NCI-H2107 (cell line): ENCODE results near the gene SSRP1.
A peak's percentile ranks its signal among the peaks of the same experiment; 100 is the strongest.
"Not testable (repeated sequence)": the region's sequence is repeated elsewhere in the genome, so short reads cannot be mapped to it uniquely, and the experiment has no call there.

ENCODE experiments used
- DNase-seq: peaks from one replicate; lab custom pipeline; 2025; lab: John Stamatoyannopoulos, UW

Gene SSRP1

GRCh38 chr11:57336856-57337255 is 1.2 kb upstream of the SSRP1 start:
- DNase-seq = not testable (repeated sequence)

DNA sequence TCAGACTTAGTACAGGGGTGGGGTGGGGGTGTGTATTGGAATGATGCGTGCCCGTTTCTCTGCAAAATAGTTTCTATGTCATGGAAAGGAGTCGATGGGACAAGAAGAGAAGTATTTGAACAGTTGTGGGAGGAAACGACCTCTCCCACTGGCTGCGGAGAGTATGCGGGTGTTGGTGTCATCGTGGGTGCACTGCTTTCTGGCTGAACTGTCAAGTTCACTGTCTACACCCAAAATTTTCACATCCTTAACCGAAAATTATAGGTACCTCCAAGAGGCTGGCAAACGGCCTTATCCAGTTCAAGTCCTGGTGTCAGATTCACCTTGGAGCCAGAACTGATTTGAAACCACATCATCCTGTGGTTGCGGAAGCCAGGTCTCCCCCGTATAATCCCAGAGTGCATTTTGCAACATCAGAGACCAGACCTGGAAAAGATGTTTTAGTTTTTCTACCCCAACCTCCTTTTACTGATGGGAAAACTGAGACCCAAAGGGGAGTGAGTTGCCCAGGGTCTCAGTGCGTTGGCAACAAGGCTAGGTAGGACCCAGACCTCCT is 497 bp upstream of the SSRP1 start:
- no peak for DNase-seq

GRCh38 chr11:57335023-57335342 is 709 bp downstream of the SSRP1 start:
- DNase-seq = no peak

DNA sequence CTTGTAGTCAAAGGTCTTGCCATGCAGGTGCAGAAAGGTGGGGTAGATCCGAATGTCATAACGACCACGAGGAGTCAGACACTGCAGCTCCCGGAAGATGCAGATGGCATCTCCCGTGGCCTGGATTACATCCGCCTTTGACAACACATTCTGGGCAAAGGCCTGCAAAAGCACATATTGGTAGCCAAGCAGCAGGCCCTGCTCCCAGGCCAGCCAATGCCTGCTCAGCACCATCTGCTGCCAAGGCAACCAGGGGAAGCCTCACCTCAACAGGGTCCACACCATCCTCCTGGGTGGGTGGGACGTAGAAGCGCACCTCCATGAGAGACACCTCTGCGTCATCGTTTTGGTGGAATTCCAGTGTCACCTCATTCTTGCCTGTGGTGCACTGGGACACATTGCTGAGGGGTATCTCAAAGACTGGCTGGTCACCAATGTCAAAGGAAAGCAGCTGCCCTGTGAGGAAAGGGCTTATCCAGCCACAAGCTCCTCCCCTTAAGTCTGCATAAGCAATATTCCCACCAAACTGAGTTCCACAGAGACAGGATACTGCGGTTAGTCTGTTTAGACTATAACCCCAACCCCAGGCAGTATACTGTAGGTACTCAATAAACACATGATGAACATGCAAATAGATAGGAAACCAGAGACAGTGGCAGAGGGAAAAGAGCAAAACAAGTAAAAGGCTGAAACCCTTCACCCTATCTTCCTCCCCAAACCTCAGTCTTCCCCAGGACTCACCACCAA is 2.8 kb downstream of the SSRP1 start:
- DNase-seq = no peak

- no peak for DNase-seq
These were observed 4.0 kb downstream of the SSRP1 start for GRCh38 chr11:57331720-57332119.

DNA sequence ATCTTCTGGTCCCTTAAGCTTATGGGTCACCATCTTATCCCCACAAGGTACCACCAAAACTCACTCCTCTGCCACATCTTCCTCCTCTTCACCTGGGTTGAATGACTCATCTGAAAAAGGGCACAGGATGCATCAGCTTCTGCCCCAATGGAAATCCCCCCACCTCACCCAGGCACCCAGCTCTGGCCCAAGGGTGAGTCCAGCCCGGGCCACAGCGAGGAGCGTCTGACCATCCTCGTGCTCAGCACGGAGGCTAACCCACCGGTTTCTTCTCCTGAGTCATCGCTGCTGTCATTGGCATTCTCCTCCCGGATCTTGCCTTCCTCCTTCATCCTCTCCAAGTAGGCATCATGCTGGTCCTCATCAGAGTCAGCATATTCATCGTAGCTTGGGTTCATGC is 5.7 kb downstream of the SSRP1 start:
- no peak for DNase-seq

GRCh38 chr11:57327721-57328120 is 8.0 kb downstream of the SSRP1 start:
- no peak for DNase-seq

GRCh38 chr11:57325735-57326048 is 10.0 kb downstream of the SSRP1 start:
- DNase-seq = no peak

DNA sequence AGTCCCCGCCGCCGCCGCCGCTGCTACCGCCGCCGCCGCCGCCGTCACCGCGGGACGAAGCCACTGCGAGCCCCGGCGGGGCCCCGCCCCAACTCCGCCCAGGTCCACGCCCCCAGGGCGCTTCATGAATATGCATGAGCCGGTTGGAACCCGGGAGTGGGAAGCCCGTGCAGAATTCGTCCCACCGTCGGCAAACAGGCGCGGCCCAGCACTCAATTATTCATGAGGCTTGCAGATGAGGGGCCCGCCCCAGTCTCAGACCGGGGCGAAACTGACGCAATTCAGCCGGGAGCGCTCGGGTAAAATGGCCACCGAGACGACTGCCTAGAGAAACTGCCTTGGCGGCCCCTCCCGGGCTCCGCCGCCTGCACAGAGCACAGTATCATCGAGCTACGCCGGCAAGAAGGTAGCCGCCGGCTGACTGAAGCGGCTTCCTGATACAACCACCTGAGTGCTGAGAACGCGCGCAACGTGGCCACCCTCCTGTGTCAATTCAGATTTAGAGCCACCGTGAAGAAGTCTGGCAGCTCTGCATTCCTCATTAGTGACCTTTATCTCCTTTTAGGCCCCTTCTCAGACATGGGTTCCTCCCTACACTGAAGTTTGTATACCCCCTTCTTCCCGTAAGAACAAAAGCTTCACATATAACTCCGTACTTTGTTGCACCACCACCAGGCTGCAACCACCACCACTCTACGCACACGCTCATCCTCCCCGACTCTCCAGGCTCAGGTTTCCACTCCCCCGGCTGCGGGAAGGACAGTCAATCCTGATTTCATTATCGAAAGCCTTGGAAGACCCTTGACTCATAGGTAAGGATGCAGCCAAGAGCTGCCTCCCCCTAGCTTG is 10.6 kb downstream of the SSRP1 start, which contains the start of gene TNKS1BP1:
TNKS1BP1 (minus strand) TSS at position 67 of the 849 bp plus-strand sequence. CDS start 3,067 bp downstream, outside the sequence.
- DNase-seq = peak; percentile 90

DNA sequence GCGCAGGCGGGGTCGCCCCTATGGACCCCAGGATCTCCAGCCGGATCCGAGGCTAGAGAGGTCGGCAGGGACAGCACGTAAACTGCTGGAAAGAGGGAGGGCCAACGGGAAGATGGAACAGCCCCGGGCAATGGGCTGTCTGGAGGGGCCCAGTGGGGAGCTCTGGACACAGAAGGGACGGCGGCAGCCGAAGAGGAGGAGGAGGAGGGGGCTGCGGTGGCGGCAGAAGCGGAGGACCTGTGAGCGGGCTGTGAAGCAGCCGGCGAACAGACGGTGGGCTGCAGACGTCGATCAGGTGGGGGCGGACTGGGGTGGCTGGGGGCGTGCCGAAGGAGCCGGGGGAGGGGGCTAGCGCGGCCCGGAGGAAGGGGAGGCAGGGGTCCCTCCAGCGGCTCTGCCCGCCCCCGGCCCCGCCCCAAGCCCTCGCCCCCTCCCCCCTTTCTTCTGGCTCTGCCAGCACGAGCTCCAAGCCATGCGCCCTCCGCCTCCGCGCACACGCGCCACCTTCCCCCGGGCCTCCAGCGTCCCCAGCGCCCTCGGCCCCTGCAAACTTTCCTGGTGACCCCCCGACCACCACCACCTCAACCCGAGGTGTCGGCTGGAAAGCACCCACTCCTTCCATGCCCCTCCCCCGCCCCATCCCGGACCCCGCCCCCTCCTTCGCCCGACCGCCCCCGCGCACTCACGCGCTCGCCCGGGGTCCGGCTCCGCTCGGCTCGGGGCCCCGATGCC is 11.4 kb downstream of the SSRP1 start:
- DNase-seq = no peak

DNA sequence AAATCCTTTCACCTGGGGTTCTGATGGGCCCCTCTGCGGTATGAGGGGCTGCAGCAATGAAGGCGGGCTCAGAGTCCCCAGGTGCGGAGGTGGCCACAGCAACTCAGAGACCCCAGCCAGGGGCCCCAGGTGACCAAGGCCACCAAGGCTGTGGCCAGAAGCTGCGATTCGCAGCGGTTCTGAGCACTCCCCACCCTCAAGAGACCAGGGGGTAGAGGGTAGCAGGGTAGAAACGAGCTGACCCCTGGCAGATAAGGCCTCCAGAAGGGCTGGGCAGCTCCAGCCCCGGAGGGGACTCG is 11.9 kb downstream of the SSRP1 start:
- no peak for DNase-seq

- DNase-seq = no peak
These were observed 12.4 kb downstream of the SSRP1 start for GRCh38 chr11:57323167-57323854.

DNA sequence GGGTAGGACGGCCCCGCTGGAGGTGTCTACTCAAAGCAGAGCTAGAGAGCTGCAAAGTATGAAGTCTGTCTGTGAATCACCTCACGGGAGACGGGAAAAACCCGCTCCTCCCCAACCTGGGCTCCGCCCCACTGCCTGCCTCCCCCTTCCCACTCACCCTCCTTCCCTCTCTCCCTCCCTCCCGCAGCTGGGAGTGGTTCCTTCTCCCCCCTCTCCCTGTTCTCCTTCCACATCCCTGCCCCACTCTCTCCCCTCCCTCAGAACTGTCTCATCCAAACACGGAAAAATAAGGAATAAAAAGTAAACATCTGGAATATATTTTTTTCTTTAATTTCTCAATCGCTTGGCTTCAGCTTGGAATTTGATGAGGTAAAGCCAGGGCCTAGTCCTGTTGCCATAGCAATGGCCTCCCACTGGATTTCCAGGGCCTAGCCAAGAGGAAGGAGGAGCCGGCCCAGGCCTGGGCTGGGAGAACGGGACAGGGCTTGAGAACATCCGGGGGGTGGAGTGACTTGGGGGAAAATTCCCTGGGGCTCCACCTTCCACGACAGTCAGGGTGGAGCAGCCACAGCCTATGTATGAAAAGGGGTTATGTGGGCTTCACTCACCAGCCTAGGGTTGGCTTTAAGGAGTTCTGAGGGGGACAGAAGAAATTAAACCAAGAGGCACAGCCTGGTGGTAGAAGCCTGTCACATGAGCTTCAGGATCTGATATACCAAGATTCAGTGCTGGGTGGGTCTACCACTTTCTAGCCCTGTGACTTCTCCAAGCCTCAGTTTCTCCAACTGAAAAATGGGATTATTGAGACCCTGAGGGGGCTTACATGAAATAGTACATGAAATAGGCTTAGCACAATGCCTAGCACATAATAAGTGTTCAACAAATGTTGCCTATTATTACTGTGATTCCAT is 13.2 kb downstream of the SSRP1 start:
- no peak for DNase-seq

- no peak for DNase-seq
These were observed 14.1 kb downstream of the SSRP1 start for GRCh38 chr11:57321388-57322255.

DNA sequence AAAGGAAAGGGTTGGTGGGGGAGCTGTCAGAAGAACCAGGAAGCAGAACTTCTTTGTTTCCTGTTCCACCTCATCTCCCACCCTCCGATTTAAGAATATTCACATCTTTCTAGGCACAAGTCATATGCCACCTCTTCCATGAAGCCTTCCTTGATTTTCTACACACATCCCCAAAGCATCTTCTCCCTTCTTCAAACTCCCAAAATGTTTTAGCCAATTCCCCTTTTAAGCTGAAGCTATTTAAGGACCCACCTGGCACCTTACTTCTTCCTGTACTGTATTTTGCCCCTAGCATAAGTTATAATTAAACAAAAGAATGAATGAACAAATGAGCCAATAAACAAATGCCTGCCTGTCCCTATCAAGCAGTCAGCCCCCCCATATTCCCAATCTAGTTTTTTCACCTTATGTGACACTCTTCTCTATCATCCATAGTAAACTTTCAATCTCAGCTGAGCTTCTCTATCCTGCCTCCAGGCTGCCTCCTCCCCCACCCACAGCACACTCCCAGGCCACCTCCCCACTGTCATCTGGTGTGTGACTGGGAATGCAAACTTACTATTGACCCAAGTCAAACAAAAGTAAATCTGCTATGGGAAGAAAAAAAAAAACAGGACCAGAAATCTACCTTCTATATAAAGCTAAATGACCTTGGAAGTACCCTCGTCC is 14.8 kb downstream of the SSRP1 start:
- DNase-seq = no peak

DNA sequence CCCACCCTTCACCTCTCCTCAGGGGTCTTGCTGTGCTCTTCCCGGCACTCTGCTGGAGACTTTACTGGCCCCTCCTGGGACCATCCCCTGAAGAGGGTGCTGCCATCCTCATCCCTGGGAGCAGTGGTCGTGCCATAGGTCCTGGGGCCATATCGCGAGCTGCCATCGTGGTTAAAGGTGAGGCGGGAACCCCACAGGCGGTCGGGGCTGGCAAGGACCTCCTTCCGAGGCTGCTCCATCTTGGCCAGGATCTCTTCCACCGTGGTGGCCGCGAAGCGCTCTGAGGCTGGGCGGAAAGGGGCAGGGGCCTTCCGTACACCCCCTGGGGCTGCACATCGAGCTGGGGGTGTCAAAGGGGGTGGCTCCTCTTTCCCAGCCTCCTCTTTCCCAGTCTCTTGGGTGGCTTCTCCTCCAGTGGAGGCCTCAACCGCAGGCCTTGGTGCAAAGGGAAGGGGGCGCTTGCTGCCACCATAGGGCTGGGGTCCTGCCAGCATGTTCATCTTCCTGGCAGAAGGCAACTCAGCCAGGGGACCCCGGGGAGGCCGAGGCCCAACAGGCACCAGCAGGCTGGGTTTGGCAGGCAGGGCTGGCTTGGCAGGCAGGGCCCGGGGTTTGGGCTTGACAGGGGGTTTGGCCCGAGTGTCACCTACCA is 15.5 kb downstream of the SSRP1 start:
- no peak for DNase-seq

DNA sequence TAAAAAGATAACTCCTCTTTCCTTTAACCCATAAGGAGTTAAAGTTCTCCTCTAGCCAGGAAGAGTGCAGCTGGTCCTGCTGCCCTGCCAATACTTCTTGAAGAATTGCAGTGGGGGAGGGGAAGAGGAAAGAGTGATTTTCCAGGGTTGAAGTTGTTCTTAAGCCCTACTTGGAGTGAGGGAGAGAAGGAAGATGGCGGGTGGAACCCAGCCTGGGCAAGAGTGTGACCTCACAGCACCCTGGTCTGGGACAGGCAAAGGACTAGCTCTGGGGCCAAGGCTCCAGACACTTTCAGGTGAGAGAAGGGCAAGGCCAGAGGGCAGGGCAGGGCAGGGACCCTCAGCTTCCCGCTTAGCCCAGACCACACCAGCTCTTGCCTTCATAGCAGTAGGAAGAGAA is 17.5 kb downstream of the SSRP1 start:
- no peak for DNase-seq

DNA sequence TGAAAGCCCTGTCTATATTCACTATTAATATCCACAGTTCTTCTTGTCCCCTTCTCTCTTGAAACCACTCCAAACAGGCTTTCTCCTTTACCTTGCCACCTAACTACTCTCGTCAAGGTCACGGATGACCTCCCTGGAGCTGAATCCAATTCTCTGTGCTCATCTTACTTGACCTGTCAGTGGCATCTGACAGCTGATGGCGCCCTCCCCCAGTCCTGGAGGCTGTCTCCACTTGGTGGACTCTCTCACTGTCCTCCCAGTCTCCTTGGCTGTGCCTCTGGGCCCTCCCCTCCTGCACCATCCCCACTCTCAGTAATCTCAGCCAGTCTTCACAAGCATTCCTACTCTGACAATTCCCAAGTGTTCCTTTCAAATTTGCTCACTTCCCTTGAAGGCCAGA is 19.7 kb downstream of the SSRP1 start:
- no peak for DNase-seq

GRCh38 chr11:57315491-57315890 is 20.2 kb downstream of the SSRP1 start:
- no peak for DNase-seq
